Stomach (tissue), 9 donors: ENCODE measurements around the gene ATAD2B. TPM values are rescaled to one million over a fixed set of nuclear protein-coding genes. Genes with fewer than 3 reads are reported as not detected.

Source experiments
- DNase-seq, 2 donors: peaks; one replicate each; pipeline versions ENCODE4 v3.0.0 to v3.0.0-alpha.2; 2013 to 2019
- H3K27ac ChIP-seq, 5 donors: fragments of 200-600 bp in 4 of 5; sonication (generic) in 4 of 5; one replicate each; pipeline ENCODE4 v1.5.1; 2013 to 2019; ENCODE audit warnings: mild to moderate bottlenecking in 1 of 5, moderate library complexity in 1 of 5
- H3K27me3 ChIP-seq, 3 donors: fragments of 200-600 bp; sonication (generic); one replicate each; pipeline ENCODE4 v1.5.1; 2017 to 2019; ENCODE audit warnings: mixed run types in 1 of 3
- H3K36me3 ChIP-seq, 4 donors: fragments of 200-600 bp; sonication (generic); 1 replicate in 3 of 4; 2 replicates in 1 of 4; pipeline ENCODE4 v1.5.1; 2016 to 2019
- H3K4me1 ChIP-seq, 4 donors: fragments of 200-600 bp; sonication (generic); one replicate each; pipeline ENCODE4 v1.5.1; 2016 to 2019
- H3K4me3 ChIP-seq, 4 donors: fragments of 200-600 bp; sonication (generic) in 3 of 4; one replicate each; pipeline ENCODE4 v1.5.1; 2016 to 2019; ENCODE audit warnings: mild to moderate bottlenecking in 1 of 4
- H3K9me3 ChIP-seq, 4 donors: fragments of 200-600 bp; sonication (generic); one replicate each; pipeline ENCODE4 v1.5.1; 2016 to 2019
- EP300 ChIP-seq: sonication (generic); formaldehyde crosslinking; IDR thresholded peaks from one replicate; pipeline ENCODE4 v1.6.1; 2017; ENCODE audit warnings: antibody characterized with exemption
- POLR2A ChIP-seq, 4 donors: fragments of 450-650 bp; IDR thresholded peaks; one replicate each; pipeline ENCODE4 v1.6.1; 2016; ENCODE audit warnings: antibody characterized with exemption in 4 of 4, control low read depth in 2 of 4, mild to moderate bottlenecking in 1 of 4, moderate library complexity in 1 of 4
- POLR2AphosphoS5 ChIP-seq, 3 donors: sonication (generic); formaldehyde crosslinking; IDR thresholded peaks; one replicate each; pipeline ENCODE4 v1.6.1; 2016; ENCODE audit warnings: antibody characterized with exemption in 3 of 3
- WGBS, 5 donors: extraction: QIAGEN DNeasy Blood & Tissue Kit in 3 of 5; methylation state at CpG; one replicate each; pipeline versions ENCODE4 v1.1.5 to v1.1.7; 2013 to 2018; 5-methylcytosine and 5-hydroxymethylcytosine counted together
- intact Hi-C: fragments of 100-400 bp; cut with DNase I; formaldehyde crosslinking; loops from one replicate; pipeline ENCODE4 v1.15.1; 2023; ENCODE audit warnings: low total_unique reads
- polyA plus RNA-seq, 3 donors: library from polyadenylated mRNA; stranded (reverse); fragments of 200-250 nt; gene quantifications; one replicate each; pipeline ENCODE4 v1.2.3, GENCODE V29; 2013
- total RNA-seq, 5 donors: library from RNA; depleted of rRNA; stranded (reverse); fragments of >200 nt; gene quantifications; one replicate each; pipeline versions ENCODE4 v1.1.0 to v1.2.3, GENCODE V29; 2014 to 2016
- TF ChIP-seq, protein P1 (sequence below), 7 experiments: fragments of 450-650 bp in 4 of 7; fragments of 200-600 bp in 3 of 7; sonication (generic) in 3 of 7; IDR thresholded peaks; one replicate each; pipeline ENCODE4 v1.5.1; 2016 to 2019; ENCODE audit warnings: antibody characterized with exemption in 7 of 7, control low read depth in 2 of 7, mild to moderate bottlenecking in 1 of 7
- donor health status: healthy with polysubstance abuse.
- donor health status: Bipolar disorder and iron deficiency.
- donor health status: healthy.

Gene ATAD2B
- total and polyA plus RNA-seq, 8 donors = 2.0 to 67.0 (median 17.2) TPM

- Histone ChIP-seq H3K27ac (no peak overlapping the region), H3K9me3 (peaks cover 3 to 22% (median 11%) of the 10 kb centered on the region in 4 donors), H3K27me3 (no peaks in the 10 kb centered on the region), H3K4me3 (no peak overlapping the region), H3K4me1 (no peaks in the 10 kb centered on the region), H3K36me3 (peaks cover 0 to 29% (median 14%) of the 10 kb centered on the region in 4 donors)
- TF ChIP-seq, protein P1, sequence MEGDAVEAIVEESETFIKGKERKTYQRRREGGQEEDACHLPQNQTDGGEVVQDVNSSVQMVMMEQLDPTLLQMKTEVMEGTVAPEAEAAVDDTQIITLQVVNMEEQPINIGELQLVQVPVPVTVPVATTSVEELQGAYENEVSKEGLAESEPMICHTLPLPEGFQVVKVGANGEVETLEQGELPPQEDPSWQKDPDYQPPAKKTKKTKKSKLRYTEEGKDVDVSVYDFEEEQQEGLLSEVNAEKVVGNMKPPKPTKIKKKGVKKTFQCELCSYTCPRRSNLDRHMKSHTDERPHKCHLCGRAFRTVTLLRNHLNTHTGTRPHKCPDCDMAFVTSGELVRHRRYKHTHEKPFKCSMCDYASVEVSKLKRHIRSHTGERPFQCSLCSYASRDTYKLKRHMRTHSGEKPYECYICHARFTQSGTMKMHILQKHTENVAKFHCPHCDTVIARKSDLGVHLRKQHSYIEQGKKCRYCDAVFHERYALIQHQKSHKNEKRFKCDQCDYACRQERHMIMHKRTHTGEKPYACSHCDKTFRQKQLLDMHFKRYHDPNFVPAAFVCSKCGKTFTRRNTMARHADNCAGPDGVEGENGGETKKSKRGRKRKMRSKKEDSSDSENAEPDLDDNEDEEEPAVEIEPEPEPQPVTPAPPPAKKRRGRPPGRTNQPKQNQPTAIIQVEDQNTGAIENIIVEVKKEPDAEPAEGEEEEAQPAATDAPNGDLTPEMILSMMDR (IDR thresholded peaks at IDR 0.05) = no peak
- no peak for TF ChIP-seq POLR2AphosphoS5 (IDR thresholded peaks at IDR 0.05)
- TF ChIP-seq EP300 = no peak
- no peak for TF ChIP-seq POLR2A (IDR thresholded peaks at IDR 0.05)
- DNase-seq = no peak
- WGBS, 5 donors = 96 to 100% (median 98%) methylated on average over 2 of the region's 2 CpGs
- intact Hi-C loops = no loop called here
Observed at GRCh38 chr2:23721454-23721826, 205.5 kb downstream of the ATAD2B start.

GRCh38 chr2:23720705-23721453 is 206.0 kb downstream of the ATAD2B start:
- peaks cover 3 to 22% (median 11%) of the 10 kb centered on the region in 4 donors for H3K9me3 ChIP-seq
- intact Hi-C loops = no loop called here
- TF ChIP-seq EP300 (no peak), POLR2AphosphoS5 (IDR thresholded peaks at IDR 0.05) (no peak), POLR2A (IDR thresholded peaks at IDR 0.05) (no peak)
- TF ChIP-seq, protein P1 (IDR thresholded peaks at IDR 0.05) = no peak
- no peak for DNase-seq
- H3K27ac ChIP-seq = no peak overlapping the region
- H3K27me3 ChIP-seq = no peaks in the 10 kb centered on the region
- H3K4me1 ChIP-seq = no peaks in the 10 kb centered on the region
- no peak overlapping the region for H3K4me3 ChIP-seq
- WGBS, 5 donors = 74 to 97% (median 90%) methylated on average over 2 to 4 of the region's 4 CpGs
- peaks cover 0 to 24% (median 9%) of the 10 kb centered on the region in 4 donors for H3K36me3 ChIP-seq

GRCh38 chr2:23719716-23720115 is 207.2 kb downstream of the ATAD2B start:
- no peaks in the 10 kb centered on the region for H3K27me3 ChIP-seq
- H3K27ac ChIP-seq = no peak overlapping the region
- WGBS, 5 donors = 82 to 92% (median 86%) methylated on average over 5 of the region's 5 CpGs
- no peaks in the 10 kb centered on the region for H3K4me1 ChIP-seq
- intact Hi-C loops = no loop called here
- H3K9me3 ChIP-seq = peaks cover 3 to 22% (median 11%) of the 10 kb centered on the region in 4 donors
- no peak for DNase-seq
- TF ChIP-seq POLR2A (IDR thresholded peaks at IDR 0.05) (no peak), EP300 (no peak)
- no peak overlapping the region for H3K4me3 ChIP-seq
- peaks cover 0 to 14% (median 2%) of the 10 kb centered on the region in 4 donors for H3K36me3 ChIP-seq

- Histone ChIP-seq H3K4me1 (no peaks in the 10 kb centered on the region), H3K4me3 (no peak overlapping the region), H3K27ac (no peak overlapping the region), H3K9me3 (peaks cover 3 to 22% (median 11%) of the 10 kb centered on the region in 4 donors), H3K27me3 (no peaks in the 10 kb centered on the region), H3K36me3 (peaks cover 0 to 8% (median 2%) of the 10 kb centered on the region in 4 donors)
- WGBS, 5 donors = 85 to 95% (median 92%) methylated on average over 4 of the region's 4 CpGs
- intact Hi-C loops = no loop called here
- peak in 1 of 2 donors; percentile 43 for DNase-seq
- TF ChIP-seq, protein P1 (IDR thresholded peaks at IDR 0.05) = no peak
- no peak for TF ChIP-seq POLR2AphosphoS5 (IDR thresholded peaks at IDR 0.05)
- no peak for TF ChIP-seq POLR2A (IDR thresholded peaks at IDR 0.05)
- TF ChIP-seq EP300 = no peak
Observed at GRCh38 chr2:23718931-23719700, 207.8 kb downstream of the ATAD2B start.
